GM06990 (cell line): Measurements from ENCODE around the gene CDH26.

Experiments used
- DNase-seq: peaks from one replicate; pipeline ENCODE4 v3.0.0-alpha.2; 2011; ENCODE audit not compliant: insufficient read length; ENCODE audit errors: extremely low read depth
- H3K27me3 ChIP-seq: replicated peaks from 2 replicates; pipeline ENCODE4 v1.6.0; 2011; ENCODE audit warnings: low read length; ENCODE audit not compliant: control insufficient read depth, insufficient read depth
- H3K36me3 ChIP-seq: 2 replicates; pipeline ENCODE4 v1.5.1; 2011; ENCODE audit warnings: low read length; ENCODE audit not compliant: control insufficient read depth, insufficient read depth
- H3K4me3 ChIP-seq: replicated peaks from 2 replicates; pipeline ENCODE4 v1.5.1; 2011; ENCODE audit warnings: low read depth, mild to moderate bottlenecking, control low read depth, low read length
- CTCF ChIP-seq: IDR thresholded peaks from 2 replicates; pipeline ENCODE4 v1.5.1; 2011; ENCODE audit warnings: low read length, control low read depth, mild to moderate bottlenecking, inconsistent platforms; ENCODE audit not compliant: insufficient read depth, poor library complexity, severe bottlenecking

Gene CDH26

GRCh38 chr20:60056407-60057122 lies 98.3 kb downstream of the CDH26 start:
- no peaks in the 10 kb centered on the region for H3K27me3 ChIP-seq
- H3K36me3 ChIP-seq = no peaks in the 10 kb centered on the region
- DNase-seq = no peak
- TF ChIP-seq CTCF = no peak
- H3K4me3 ChIP-seq = no peak overlapping the region

DNA sequence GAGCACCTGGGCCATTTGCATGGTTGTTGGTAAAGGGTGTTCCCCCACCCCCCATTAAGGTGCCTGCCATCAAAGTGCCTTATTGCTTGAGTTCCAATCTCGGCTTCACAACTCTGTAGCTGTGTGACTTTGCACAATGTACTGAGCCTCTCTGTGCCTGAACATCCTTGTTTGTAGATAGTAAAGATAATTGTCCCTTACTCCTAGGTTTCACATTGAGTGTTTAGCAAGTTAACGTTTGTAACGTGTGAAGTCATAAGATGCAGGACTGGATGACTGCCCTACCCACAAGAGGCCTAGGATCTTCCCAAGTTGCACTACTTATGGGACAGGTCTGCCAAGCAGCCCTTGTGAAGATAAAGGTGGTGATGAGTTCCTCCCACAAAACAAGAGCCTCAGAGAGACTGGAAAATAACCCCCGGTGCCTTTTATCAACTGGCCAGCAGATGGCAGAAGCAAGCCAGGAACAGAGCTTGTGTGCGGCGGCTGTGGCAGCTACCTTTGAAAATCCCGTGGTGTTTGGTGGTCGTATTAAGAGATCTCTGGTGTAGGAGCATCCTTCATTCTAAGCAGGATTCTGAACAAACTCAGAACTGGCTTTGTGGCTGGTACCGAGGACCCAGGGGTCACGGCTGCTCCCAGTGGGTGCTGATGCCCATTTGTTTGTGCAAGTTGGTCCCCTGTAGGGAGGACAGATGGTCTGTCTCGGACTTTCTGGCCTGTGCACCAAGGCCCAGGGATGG lies 99.1 kb downstream of the CDH26 start:
- H3K27me3 ChIP-seq = no peaks in the 10 kb centered on the region
- H3K4me3 ChIP-seq = no peak overlapping the region
- peak; percentile 87 for TF ChIP-seq CTCF

GRCh38 chr20:60057866-60058807 lies 99.9 kb downstream of the CDH26 start:
- H3K36me3 ChIP-seq = no peaks in the 10 kb centered on the region
- TF ChIP-seq CTCF = no peak
- no peak overlapping the region for H3K4me3 ChIP-seq
- peak; percentile 58 for DNase-seq
- no peaks in the 10 kb centered on the region for H3K27me3 ChIP-seq

More for the DNA sequence above, 99.1 kb downstream of the CDH26 start:
- H3K36me3 ChIP-seq = no peaks in the 10 kb centered on the region
- DNase-seq = peak; percentile 44

DNA sequence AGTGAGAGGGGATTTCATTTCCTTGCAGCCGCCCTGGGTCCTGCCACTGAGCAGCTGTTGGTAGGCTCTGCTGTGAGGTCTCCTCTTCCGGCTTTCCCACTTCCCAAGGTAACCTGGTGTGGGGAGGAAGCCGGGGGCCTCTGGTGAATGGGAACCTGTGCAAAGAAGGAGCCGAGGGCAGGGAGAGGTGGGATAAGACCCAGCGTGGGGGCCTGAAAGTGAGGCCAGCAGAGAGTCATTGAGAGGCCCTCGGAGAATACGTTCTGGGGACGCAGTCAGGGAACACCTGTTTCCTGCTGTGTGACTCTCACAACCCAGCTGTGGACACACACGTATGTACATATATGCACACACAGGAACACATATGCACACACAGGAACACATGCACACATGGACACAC lies 100.7 kb downstream of the CDH26 start:
- Histone ChIP-seq H3K4me3 (no peak overlapping the region), H3K27me3 (no peaks in the 10 kb centered on the region), H3K36me3 (no peaks in the 10 kb centered on the region)
- TF ChIP-seq CTCF = no peak
- DNase-seq = no peak

DNA sequence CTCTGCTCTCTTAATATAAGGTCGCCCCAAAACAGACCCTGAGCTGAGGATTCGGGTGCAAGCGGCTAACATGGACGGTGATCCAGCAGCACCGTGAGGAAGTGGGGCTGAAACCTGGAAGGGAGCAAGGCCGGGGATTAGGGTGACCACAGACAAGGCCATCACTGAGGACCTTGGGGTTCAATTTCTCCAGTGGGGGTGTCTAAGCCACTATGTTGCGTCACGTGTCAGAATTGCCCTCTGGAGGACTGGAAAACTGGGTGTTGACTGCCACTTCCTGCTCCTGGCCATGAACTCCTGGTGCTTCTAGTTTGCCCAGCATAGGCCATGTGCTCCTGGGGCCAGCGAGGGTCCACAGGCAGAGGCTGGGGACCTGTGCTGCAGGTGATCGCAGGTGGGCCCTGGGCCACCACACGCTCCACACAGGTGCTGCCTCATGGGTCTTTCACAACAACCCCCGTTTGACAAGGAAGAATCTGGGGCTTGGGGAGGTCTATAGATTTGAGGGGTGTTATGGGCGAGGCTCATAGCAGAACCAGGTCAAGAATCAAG lies 101.9 kb downstream of the CDH26 start:
- Histone ChIP-seq H3K4me3 (no peak overlapping the region), H3K36me3 (no peaks in the 10 kb centered on the region), H3K27me3 (no peaks in the 10 kb centered on the region)
- no peak for TF ChIP-seq CTCF
- DNase-seq = no peak
